Measurements from ENCODE around the gene ITSN1. TPM values are rescaled to one million over a fixed set of nuclear protein-coding genes. Genes with fewer than 3 reads are reported as not detected.
A peak's percentile ranks its signal among the peaks of the same experiment; 100 is the strongest.

The ITSN1 gene
- total and polyA plus RNA-seq, 4 donors = 11.2 to 46.0 (median 19.8) TPM

- Histone ChIP-seq H3K27ac (ENCODE audit: low read depth in 1 of 2, low read length in 1 of 2) (no peak overlapping the region), H3K36me3 (ENCODE audit: control insufficient read depth in 4 of 4, insufficient read depth in 4 of 4, low read length in 4 of 4) (peaks cover 4 to 19% (median 14%) of the 10 kb centered on the region in 4 donors), H3K9ac (ENCODE audit: insufficient read depth in 1 of 2, low read length in 2 of 2) (no peak overlapping the region), H3K27me3 (ENCODE audit: control insufficient read depth in 3 of 3, insufficient read depth in 3 of 3, low read length in 2 of 3) (no peaks in the 10 kb centered on the region), H3K9me3 (ENCODE audit: control insufficient read depth in 4 of 4, insufficient read depth in 3 of 4, low read length in 3 of 4) (no peaks in the 10 kb centered on the region), H3K4me1 (ENCODE audit: control insufficient read depth in 5 of 5, insufficient read depth in 5 of 5, low read length in 5 of 5) (peaks cover 0 to 21% (median 4%) of the 10 kb centered on the region in 5 donors), H3K4me3 (no peak overlapping the region)
- no peak for ATAC-seq (ENCODE audit: insufficient read depth, low FRiP score)
- peak in 1 of 3 donors; percentile 34 for DNase-seq
- 78 to 83% methylated on average over 11 of the region's 11 CpGs for WGBS, 2 donors
- TF ChIP-seq CTCF (IDR thresholded peaks at IDR 0.05; ENCODE audit: control extremely low read depth, extremely low read depth) = no peak
These were observed 182.0 kb downstream of the ITSN1 start for GRCh38 chr21:33824156-33824941.

GRCh38 chr21:33825419-33825818, 183.1 kb downstream of the ITSN1 start:
- DNase-seq (no peak), ATAC-seq (ENCODE audit: insufficient read depth, low FRiP score) (no peak)
- 85 to 88% methylated on average over 3 of the region's 3 CpGs for WGBS, 2 donors
- no peak overlapping the region for H3K27ac ChIP-seq (ENCODE audit: low read depth in 1 of 2, low read length in 1 of 2)
- peaks cover 7 to 26% (median 22%) of the 10 kb centered on the region in 4 donors for H3K36me3 ChIP-seq (ENCODE audit: control insufficient read depth in 4 of 4, insufficient read depth in 4 of 4, low read length in 4 of 4)
- no peak for TF ChIP-seq CTCF (IDR thresholded peaks at IDR 0.05; ENCODE audit: control extremely low read depth, extremely low read depth)
- H3K4me1 ChIP-seq (ENCODE audit: control insufficient read depth in 5 of 5, insufficient read depth in 5 of 5, low read length in 5 of 5) = peaks cover 0 to 16% (median 4%) of the 10 kb centered on the region in 5 donors
- no peaks in the 10 kb centered on the region for H3K27me3 ChIP-seq (ENCODE audit: control insufficient read depth in 3 of 3, insufficient read depth in 3 of 3, low read length in 2 of 3)
- no peak overlapping the region for H3K4me3 ChIP-seq
- H3K9ac ChIP-seq (ENCODE audit: insufficient read depth in 1 of 2, low read length in 2 of 2) = no peak overlapping the region
- no peaks in the 10 kb centered on the region for H3K9me3 ChIP-seq (ENCODE audit: control insufficient read depth in 4 of 4, insufficient read depth in 3 of 4, low read length in 3 of 4)

- Histone ChIP-seq H3K36me3 (ENCODE audit: control insufficient read depth in 4 of 4, insufficient read depth in 4 of 4, low read length in 4 of 4) (peaks cover 7 to 28% (median 21%) of the 10 kb centered on the region in 4 donors), H3K9ac (ENCODE audit: insufficient read depth in 1 of 2, low read length in 2 of 2) (no peak overlapping the region), H3K27ac (ENCODE audit: low read depth in 1 of 2, low read length in 1 of 2) (no peak overlapping the region), H3K27me3 (ENCODE audit: control insufficient read depth in 3 of 3, insufficient read depth in 3 of 3, low read length in 2 of 3) (no peaks in the 10 kb centered on the region), H3K9me3 (ENCODE audit: control insufficient read depth in 4 of 4, insufficient read depth in 3 of 4, low read length in 3 of 4) (no peaks in the 10 kb centered on the region), H3K4me3 (no peak overlapping the region), H3K4me1 (ENCODE audit: control insufficient read depth in 5 of 5, insufficient read depth in 5 of 5, low read length in 5 of 5) (peaks cover 0 to 11% (median 4%) of the 10 kb centered on the region in 5 donors)
- no peak for TF ChIP-seq CTCF (IDR thresholded peaks at IDR 0.05; ENCODE audit: control extremely low read depth, extremely low read depth)
- ATAC-seq (ENCODE audit: insufficient read depth, low FRiP score) = no peak
- peak in 1 of 3 donors; percentile 38 for DNase-seq
- WGBS, 2 donors = 70 to 75% methylated on average over 2 of the region's 2 CpGs
These were observed 183.6 kb downstream of the ITSN1 start for GRCh38 chr21:33825915-33826314.

Data from lung (tissue), 12 donors.